NAMALWA (cell line): ENCODE data around the gene SDK2.
"Not testable (repeated sequence)": the region's sequence is repeated elsewhere in the genome, so short reads cannot be mapped to it uniquely, and the experiment has no call there.

Experiments used
- DNase-seq: peaks from one replicate; pipeline ENCODE4 v3.0.0-alpha.2; 2015; ENCODE audit warnings: low spot score

Gene SDK2

GRCh38 chr17:73341350-73342049, 302.7 kb downstream of the SDK2 start:
- DNase-seq, result no peak

- no peak for DNase-seq
Measured at GRCh38 chr17:73340093-73340596, 304.1 kb downstream of the SDK2 start.

GRCh38 chr17:73338566-73339197, 305.6 kb downstream of the SDK2 start:
- DNase-seq, result no peak

- no peak for DNase-seq
Measured at GRCh38 chr17:73338050-73338521, 306.2 kb downstream of the SDK2 start.

GRCh38 chr17:73337330-73337710, 306.9 kb downstream of the SDK2 start:
- no peak for DNase-seq

- no peak for DNase-seq
Measured at GRCh38 chr17:73336408-73337329, 307.6 kb downstream of the SDK2 start.

- no peak for DNase-seq
Measured at GRCh38 chr17:73335591-73336407, 308.4 kb downstream of the SDK2 start.

GRCh38 chr17:73334771-73335513, 309.3 kb downstream of the SDK2 start:
- no peak for DNase-seq

GRCh38 chr17:73333445-73333844, 310.8 kb downstream of the SDK2 start:
- not testable (repeated sequence) for DNase-seq

- no peak for DNase-seq
Measured at GRCh38 chr17:73331060-73331459, 313.2 kb downstream of the SDK2 start.

- DNase-seq, result no peak
Measured at GRCh38 chr17:73327676-73328075, 316.6 kb downstream of the SDK2 start.

- DNase-seq, result no peak
Measured at GRCh38 chr17:73325527-73325842, 318.8 kb downstream of the SDK2 start.

GRCh38 chr17:73324711-73325526, 319.3 kb downstream of the SDK2 start:
- no peak for DNase-seq

- no peak for DNase-seq
Measured at GRCh38 chr17:73324160-73324475, 320.1 kb downstream of the SDK2 start.

GRCh38 chr17:73323409-73324159, 320.7 kb downstream of the SDK2 start:
- DNase-seq, result no peak

GRCh38 chr17:73320601-73321264, 323.5 kb downstream of the SDK2 start:
- DNase-seq, result no peak

GRCh38 chr17:73319766-73320165, 324.5 kb downstream of the SDK2 start:
- DNase-seq, result no peak

GRCh38 chr17:73318836-73319235, 325.4 kb downstream of the SDK2 start:
- DNase-seq, result no peak

GRCh38 chr17:73318427-73318813, 325.8 kb downstream of the SDK2 start:
- DNase-seq, result no peak
